ENCODE measurements around the gene RANBP17. TPM values are rescaled to one million over a fixed set of nuclear protein-coding genes. Genes with fewer than 3 reads are reported as not detected.
"Not testable (repeated sequence)": the region's sequence is repeated elsewhere in the genome, so short reads cannot be mapped to it uniquely, and the experiment has no call there.

The RANBP17 gene
- total RNA-seq: 6.9 and 12.3 TPM in 2 replicates

DNA sequence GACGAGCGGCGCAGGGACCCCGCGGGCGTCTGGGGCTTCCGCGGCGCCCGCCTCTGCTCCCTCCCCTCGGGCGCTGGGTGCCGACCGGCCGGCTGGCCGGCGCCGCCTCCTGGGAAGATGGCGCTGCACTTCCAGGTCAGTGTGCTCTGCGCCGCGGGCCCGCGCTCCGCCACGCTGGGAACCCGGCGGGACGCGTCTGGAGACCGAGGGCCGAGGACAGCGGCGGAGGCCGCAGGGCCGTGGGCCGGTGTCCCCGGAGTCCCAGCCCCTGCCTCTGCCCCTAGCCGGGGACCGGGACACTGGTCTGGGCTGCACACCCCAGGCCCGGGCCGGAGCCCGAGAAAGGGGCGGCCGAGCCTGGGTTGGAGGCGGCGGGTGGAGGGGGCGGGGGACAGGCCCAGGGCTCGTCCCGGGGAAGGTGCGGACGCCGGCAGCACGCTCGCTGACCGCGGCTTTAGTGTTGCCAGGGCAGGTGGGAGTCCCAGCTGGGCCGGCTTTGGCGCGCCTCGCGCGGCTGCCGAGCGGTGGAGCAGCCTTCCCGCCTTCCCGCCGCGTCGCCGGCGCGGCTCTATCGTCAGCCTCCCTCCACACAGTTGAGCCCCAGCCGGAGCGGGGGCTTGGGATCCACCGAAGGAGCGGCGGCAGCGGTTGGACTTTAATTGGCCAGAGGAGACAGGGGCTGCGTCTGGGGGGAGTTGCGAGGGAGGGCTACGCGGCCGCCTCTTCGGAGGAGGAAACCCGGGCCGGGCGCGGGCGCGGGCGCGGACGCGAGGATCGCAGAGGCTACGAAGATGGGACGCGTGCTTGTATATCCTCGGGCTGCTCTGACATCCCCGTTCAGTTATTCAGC is at the start of gene RANBP17:
Gene RANBP17, plus strand, starts transcription at position 102 of the 850 bp plus-strand sequence.
- peak; percentile 10 for DNase-seq (ENCODE audit: low read depth, low spot score)

DNA sequence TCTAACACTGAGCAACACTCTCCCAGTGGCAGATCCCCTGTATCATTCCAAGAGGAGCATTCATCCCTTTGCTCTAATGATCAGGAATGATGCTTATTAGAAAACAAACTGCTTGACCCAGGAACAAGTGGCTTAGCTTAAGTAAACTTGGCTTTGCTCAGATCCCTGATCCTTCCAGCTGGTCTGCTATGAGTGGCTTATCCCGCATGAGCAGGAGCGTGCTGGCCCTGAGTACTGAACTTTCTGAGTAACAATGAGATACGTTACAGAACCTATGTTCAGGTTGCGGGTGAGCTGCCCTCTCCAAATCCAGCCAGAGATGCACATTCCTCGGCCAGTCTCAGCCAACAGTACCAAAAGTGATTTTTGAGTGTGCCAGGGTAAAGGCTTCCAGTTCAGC is 48.6 kb upstream of the RANBP17 start:
- DNase-seq (ENCODE audit: low read depth, low spot score): no peak

DNA sequence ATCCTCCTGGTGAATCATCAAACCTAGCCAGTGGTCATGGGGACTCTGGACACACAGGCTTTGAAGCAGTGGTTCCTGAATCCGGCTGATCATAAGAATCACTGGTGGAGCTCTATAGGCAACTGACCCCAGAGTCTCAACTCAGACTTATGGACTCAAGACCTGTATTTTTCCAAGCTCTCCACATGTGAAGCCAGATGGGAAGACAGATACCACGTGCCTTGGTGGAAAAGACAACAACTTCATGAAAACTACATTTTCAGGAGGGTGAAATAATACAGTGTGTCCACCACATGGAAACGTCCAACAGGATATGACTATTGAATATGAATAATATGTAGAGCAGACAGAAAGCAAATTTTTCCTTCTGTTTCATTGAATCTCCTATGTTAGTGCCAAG is 44.6 kb upstream of the RANBP17 start:
- no peak for DNase-seq (ENCODE audit: low read depth, low spot score)

DNA sequence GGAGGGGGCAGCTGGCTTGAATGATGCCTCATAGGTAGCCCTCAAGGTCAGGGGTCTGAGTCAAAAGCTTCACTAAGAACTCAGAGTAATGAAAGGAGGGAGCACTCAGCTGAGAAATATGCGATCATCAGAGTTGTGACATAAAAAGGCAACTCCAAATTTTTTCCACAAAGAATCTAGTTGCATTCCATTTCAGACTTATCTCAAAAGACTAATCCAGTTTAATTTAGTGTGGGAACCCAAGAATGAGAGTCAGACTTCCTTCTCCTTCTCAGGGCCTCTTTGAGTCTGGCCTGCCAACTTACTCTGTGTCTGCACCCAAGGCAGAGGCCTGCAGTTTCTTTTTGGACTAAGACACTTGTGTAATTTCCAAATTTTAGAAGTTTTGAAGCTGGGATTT is 43.6 kb upstream of the RANBP17 start:
- no peak for DNase-seq (ENCODE audit: low read depth, low spot score)

DNA sequence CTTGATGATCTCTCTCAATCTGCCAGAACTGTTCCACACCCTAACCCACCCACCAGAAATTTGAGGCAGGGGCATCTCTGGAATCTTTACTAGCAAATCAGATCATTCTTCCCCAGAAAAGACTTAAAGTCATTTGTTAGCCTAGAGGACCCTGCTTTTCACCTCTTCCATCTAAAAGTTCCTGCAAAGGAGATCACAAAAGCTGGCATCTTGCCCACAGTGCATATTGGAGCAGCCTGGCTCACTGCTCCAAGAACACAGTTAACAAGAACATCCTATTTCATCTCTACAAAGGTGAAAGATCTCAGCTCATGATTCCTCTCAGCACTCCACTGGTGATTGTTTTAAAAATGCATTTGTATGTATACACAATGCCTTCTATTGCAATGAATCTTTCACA is 42.0 kb upstream of the RANBP17 start:
- DNase-seq (ENCODE audit: low read depth, low spot score): no peak

DNA sequence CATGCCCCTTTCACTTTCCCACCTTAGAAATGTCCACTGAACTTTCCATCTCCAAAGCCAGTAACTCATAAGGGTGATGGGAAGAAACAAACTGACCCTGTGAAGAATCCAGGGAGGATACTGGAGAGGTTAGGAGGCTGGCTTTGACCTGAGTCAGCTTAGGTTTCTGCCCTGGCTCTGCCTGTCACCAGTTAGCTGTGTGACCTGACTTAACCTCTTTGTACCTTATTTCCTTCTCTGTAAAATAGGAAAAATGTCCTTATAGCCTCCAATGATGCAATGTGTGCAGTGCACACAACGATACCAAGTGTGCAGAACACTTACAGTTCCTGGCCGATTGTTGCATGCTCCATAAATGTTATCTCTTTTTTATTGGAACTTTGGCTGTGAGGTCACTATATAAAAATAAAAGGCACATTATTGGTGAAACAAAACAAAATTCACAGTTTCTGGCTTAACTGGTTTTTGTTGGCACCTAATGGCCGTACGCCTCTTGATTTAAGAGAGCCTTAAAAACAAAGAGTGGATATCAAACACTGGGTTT is 40.5 kb upstream of the RANBP17 start:
- DNase-seq (ENCODE audit: low read depth, low spot score): no peak

DNA sequence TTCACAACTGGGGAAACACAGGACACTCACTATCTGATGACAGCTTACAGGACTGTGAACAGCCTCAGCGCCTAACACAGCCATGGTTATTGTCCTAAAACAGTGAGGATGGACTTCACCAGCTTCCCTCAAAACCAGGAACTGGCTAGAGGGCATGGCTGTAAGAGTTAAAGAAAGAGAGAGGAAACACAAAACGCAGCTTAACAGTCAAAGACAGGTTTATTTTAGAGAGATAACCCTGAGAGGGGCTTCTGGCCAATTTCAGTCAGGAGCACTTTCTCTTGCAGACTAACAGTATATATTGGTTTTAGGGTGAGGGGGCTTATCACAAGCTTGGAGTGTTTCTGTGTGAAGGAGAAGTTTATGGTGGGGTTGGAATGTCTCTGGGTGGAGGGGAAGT is 35.7 kb upstream of the RANBP17 start:
- DNase-seq (ENCODE audit: low read depth, low spot score): no peak

DNA sequence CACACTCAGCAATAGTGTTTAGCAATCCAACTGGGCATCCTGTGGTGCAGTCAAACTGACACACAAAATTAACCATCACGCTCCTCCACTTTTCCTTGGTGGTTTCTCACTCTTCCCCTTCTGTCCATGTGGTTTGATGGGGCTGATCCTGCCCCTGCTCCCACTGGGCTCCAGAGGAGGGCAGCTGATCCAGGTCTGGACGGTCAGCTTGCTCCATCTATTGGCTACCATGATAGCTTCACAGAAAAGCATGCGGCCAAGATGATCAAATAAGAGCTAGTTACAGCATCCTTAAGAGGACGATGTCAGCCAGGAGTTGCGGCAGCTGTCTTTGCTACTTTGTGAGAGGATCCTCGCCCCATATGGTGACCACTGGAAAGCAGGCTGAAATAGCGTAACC is 29.6 kb upstream of the RANBP17 start:
- no peak for DNase-seq (ENCODE audit: low read depth, low spot score)

DNA sequence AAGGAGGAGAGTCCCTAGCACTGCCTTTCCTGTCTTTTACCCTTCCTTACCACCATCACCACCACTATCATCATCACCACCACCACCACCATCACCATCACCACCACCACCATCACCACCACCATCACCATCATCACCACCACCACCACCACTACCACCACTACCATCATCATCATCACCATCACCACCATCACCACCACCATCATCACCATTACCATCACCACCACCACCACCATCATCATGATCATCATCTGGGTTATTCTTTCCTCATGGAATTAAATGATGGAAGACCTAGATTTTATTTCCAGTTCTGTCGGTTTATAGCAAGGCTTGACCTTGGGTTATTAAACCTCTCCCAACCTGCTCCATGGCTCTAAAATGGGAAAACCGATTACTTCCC is 27.8 kb upstream of the RANBP17 start:
- not testable (repeated sequence) for DNase-seq (ENCODE audit: low read depth, low spot score)

DNA sequence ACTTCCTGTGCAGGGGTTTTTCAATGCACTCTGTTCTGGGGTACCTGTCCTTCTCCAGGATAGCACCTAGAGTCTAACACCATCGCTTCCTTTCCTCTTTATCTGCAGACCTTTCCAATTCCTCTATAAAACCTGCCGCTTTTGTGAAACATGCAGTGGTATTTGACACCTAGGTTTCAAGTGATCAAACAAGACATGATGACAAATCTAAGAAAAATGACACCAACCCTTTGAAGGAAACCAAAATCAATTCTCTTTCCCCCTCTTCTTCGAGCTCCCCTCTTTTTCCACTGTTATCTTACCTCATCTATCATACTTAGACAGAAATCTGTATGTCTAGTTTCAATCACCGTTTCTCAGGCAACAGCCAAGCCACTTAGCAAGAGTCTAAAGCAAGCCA is 25.6 kb upstream of the RANBP17 start:
- no peak for DNase-seq (ENCODE audit: low read depth, low spot score)

DNA sequence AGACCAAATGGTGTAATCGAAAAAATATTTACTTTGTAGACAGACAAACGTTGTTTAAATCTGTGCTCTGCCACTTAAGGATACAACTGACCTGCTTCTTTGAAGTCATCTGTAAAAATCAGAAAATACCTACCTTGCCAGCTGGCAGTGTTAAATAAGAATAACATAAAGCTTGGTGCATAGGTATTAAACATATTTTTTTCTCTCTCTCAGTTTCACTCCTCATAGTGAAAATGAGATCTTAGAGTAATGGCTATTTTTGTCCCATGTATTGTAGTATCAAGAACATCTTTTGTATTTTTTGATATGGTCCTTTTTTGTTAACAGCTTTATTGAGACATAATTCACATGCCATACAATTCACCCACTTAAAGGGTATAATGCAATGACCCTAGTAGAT is 17.9 kb upstream of the RANBP17 start:
- no peak for DNase-seq (ENCODE audit: low read depth, low spot score)

DNA sequence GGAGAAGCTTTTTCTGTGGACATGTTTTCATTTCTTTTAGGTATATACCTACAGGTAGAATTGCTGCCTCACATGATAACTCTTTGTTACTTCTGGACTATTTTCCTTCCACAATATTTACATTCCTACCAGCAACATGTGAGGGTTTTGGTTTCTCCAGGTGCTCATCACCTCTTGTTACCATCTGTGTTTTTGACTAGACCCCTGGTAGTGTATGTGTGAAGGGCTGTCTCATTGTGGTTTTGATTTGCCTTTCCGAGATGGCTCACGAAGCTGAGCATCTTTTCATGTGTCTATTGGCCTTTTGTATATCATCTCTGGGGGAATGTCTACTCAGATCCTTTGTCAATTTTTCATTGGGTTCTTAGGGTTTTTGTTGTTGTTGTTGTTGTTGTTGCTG is 17.2 kb upstream of the RANBP17 start:
- DNase-seq (ENCODE audit: low read depth, low spot score): no peak

DNA sequence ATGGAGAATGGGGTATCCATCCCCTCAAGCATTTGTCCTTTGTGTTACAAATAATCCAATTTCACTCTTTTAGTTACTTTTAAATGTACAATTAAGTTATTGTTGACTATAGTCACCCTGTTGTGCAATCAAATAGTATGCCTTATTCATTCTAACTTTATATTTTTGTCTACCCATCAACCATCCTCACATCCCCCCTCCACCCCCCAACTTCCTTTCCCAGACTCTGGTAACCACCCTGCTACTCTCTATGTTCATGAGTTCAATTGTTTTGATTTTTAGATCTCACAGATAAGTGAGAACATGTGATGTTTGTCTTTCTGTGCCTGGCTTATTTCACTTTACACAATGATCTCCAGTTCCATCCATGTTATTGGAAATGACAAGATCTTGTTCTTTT is 15.4 kb upstream of the RANBP17 start:
- no peak for DNase-seq (ENCODE audit: low read depth, low spot score)

DNA sequence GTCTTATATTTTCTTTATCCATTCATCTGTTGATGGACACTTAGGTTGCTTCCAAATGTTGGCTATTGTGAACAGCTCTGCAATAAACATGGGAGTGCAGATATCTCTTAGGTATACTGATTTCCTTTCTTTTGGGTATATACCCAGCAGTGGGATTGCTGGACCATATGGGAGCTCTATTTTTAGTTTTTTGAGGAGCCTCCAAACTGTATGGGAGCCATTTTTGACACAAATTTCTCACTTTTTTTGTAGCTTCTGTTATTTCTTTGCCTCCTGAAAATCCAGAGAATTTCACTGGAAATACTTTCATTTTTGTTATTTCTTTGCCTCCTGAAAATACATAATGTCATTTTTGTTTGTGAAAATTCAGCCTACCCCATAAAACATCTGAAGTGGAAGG is 15.0 kb upstream of the RANBP17 start:
- DNase-seq (ENCODE audit: low read depth, low spot score): no peak

DNA sequence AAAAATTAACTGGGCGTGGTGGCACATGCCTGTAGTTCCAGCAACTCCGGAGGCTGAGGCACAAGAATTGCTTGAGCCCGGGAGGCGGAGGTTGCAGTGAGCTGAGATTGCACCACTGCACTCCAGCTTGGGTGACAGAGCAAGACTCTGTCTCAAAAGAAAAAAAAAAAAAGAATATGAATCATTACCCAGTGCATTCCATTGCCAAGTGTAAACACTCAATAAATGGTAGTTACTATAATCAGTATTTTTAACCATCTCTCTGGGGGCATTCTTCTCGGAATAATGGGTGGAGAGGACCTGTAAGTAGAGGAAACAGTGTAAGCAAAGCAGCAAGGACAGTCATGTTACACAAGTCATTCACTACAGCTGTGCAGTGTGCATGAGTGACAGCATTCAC is 13.8 kb upstream of the RANBP17 start:
- no peak for DNase-seq (ENCODE audit: low read depth, low spot score)

DNA sequence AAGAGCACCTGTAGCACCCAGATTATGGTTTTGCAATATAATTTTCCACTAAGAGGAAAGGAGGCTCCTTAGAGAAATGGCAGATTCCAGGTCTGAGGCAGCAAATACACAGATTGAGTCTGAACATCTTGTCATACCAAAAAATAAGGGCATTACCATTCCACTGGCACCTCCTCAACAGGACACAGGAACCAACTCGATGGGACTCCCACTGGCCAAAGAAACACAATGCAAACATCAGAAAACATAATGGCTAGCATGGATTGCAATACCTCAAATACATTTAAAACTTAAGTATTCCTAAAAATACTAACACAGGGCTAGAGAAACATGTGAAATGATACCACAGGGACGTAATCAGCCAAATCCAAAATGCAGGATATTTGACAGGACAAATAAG is 12.4 kb upstream of the RANBP17 start:
- DNase-seq (ENCODE audit: low read depth, low spot score): no peak

DNA sequence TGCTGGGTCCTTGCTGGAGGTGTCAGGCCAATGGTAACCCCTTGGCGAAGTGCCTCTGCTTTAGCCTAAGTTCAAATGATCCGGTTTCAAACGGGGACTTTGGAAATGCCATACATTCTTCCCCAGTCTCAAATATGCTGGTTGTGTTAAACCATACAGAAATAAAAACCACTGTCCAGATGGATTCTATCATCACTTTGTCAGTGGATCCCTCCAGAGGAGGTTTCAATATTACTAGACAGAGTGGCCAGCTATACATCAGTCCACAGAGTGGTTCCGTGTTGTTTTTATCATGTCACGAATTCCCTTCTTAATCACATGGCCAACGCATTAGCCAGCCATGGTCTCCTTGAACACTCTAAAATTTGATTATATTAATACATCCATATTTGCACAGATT is 7.3 kb upstream of the RANBP17 start:
- no peak for DNase-seq (ENCODE audit: low read depth, low spot score)

DNA sequence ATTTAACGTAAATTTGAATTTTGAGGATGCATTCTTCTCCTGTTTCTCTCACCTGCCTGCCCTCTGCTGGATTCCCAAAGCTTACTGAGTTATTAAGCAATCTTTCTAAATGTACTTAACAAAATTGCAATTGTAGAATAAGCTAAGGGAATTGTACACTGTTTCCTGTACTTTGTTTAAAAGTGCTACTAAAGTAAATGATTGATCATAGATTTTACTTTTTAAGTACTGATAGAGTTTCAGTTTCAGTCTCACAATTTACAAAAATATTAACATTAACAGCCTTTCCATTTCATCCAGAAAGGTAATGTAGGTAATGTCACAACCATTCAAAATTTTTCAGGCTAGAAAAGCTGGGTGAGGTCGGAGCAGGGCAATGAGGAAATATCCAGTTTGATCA is 4.8 kb upstream of the RANBP17 start:
- DNase-seq (ENCODE audit: low read depth, low spot score): no peak

DNA sequence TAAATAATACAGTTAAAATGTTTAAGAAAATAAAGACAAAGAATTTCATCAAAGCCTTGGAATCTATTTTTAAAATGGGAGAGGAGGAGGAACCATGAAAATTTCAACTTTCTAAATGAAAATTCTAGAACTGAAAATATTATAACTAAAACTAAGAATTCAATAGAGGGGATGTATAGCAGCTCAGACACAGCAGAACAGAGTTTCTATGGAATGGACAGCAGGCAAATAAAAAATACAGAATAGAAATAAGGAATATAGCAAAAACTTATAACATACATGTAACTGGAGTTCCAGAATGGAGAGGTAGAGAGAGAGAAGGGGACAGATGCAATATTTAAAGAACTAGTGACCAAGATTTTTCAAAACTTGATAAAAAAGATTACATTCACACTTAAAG is 1.4 kb upstream of the RANBP17 start:
- DNase-seq (ENCODE audit: low read depth, low spot score): no peak

DNA sequence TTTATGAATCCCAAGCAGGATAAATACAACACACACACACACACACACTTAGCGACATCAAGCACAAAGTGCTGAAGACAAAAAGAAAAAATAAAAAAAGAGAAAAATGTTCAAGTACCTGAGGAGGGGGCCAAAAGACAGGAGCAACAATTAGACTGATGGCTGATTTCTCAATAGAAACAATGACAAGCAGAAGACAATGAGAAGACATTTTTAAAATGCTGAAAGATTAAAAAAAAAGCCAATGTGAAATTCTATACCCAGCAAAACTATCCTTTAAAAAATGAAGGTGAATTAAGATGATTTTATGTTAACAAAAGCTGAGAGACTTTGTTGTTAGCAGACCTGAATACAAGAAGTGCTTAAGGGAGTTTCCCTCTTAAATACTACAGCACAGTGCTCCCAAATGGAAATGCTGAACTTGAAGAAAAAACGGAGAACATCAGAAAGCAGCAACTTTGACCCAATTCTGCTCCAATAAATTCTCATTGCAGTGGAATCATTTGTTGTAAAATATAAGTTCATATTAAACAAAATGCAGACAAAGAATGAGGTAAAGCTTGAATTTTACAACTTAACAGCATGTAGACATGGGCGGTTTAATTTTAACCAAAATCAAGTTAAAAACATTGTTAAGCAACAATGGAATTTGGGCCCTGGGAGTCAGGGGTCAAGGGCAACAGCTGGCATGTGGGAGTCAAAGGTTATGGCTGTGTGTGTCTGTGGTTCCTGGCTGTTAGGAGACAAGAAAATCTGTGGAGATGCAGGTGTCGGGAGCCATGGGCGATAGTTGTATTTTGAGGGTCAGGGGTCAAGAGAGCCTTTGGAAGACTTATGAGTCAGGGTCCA is 776 bp upstream of the RANBP17 start:
- no peak for DNase-seq (ENCODE audit: low read depth, low spot score)

DNA sequence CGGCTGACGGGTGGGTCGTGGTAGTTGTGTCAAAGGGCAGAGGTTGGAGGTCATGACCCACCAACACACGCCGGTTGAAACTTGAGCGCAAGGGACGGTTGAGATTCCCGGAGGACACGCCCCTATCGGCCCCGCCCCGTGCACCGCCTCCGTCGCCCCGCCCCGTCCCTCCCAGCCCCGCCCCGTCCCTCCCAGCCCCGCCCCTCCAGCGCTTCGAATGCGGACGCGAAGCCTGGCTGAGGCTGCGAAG is 226 bp upstream of the RANBP17 start:
- no peak for DNase-seq (ENCODE audit: low read depth, low spot score)

DNA sequence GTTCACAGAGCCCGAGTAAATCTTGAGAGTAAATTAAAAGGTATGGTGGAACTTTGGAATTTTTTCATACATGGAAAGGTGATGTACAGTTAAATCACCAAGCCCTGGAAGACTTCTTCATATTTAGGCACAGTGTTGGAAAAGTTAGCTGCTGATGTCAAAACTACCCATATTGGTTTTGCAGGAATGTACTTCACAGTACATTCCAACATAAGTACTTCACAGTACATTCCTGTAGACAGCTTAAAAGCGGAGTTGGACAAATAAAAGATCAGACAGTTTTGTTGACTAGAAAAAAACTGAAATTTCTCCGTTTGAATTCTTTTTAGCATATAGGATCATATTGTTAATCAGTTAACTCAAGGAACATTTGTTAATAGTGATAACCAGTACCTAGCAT is 1.8 kb downstream of the RANBP17 start:
- DNase-seq (ENCODE audit: low read depth, low spot score): no peak

DNA sequence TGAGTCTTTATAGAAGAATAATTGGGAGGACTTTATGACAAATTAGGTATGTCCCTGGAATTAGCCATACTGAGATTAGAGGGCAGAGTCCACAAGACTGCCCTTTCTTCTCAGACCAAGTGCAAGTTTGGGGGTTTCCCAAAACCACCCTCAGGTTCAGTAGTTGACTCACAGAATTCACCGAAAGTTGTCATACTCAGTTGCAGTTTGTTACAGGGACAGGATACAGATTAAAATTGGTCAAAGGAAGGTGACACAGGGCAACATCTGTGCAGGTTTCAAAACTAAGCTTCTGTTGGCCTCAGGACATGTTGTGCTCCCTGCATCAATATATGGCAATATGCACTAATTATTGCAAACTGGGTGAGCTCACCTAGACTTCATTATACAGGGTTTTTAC is 3.8 kb downstream of the RANBP17 start:
- DNase-seq (ENCODE audit: low read depth, low spot score): no peak

Measured in pulmonary artery endothelial cell (primary cell).